ENCODE results near the gene MACO1. TPM values are rescaled to one million over a fixed set of nuclear protein-coding genes. Genes with fewer than 3 reads are reported as not detected.

The MACO1 gene
- total RNA-seq, 1 experiment from 2014 or later = 9.8 TPM

DNA sequence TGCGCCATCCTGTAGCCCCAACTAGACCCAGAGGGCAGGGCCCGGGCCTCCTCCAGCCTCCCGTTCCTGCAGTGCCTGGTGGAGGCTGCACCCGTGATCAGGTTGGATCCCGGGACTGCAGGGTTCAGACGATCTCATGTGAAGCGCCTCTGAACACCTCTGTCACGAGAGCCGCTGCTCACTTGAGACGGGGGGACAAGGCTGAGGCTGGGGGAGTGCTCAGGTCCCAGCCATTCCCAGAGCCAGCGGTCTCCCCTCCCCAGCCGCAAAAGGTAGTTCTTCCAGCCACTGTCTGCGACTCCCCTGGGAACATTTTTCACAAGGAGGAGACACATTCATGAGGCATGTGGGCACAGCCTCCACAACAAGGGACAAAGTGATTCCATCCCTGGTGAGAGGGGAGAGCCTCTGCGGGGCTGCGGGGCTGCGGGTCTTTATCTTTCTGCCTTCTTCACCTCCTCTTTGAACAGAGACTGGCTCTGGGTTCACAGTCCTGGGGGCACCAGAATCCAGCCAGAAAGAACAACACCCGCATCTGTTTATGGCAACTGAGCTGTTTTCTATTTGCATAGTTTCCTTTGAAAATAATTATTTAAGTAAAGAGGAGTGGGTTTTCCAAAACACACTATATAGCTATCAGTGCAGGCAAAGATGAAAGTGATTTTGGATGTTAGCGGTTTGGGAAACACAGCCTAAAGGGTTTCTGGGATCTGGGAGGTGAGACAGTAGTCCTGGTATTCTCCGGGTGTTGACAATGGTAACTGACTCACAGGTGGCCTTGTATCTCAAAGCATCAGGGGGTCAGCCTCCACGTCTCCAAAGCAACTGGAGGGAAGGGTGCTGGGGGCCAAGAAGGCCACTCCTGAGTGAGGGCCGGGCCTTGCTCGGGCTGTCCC is 99.7 kb downstream of the MACO1 start:
- Histone ChIP-seq H3K27ac (ENCODE audit: low read depth, low read length) (no peak overlapping the region), H3K9me3 (ENCODE audit: control insufficient read depth in 1 of 2, insufficient read depth in 1 of 2, low read depth in 1 of 2, low read length in 2 of 2) (no peaks in the 10 kb centered on the region; a peak in 1 of 4 replicates), H3K4me1 (ENCODE audit: control insufficient read depth in 1 of 2, insufficient read depth in 2 of 2, low read length in 2 of 2) (no peaks in the 10 kb centered on the region), H3K9ac (ENCODE audit: low read length) (no peak overlapping the region), H3K27me3 (ENCODE audit: insufficient read depth, low read length) (no peaks in the 10 kb centered on the region), H3K36me3 (ENCODE audit: control insufficient read depth in 1 of 2, insufficient read depth in 2 of 2, low read length in 2 of 2) (no peaks in the 10 kb centered on the region), H3K79me2 (ENCODE audit: insufficient read depth, low read length) (no peaks in the 10 kb centered on the region), H3K4me3 (replicated peaks in 1 of 2; ENCODE audit: low read depth in 1 of 2, low read length in 2 of 2) (no peak overlapping the region), H3K9me2 (ENCODE audit: insufficient read depth) (no peaks in the 10 kb centered on the region), H3K4me2 (ENCODE audit: low read length) (no peak overlapping the region), H2AFZ (ENCODE audit: low read depth, low read length, poor library complexity, severe bottlenecking) (no peak overlapping the region), H4K20me1 (ENCODE audit: insufficient read depth) (no peaks in the 10 kb centered on the region)
- intact Hi-C loops (cut with micrococcal nuclease) = no loop called here
- ChIA-PET POLR2A (no interaction called here), RAD21 (ENCODE audit: low non-redundant PET in 1 of 2, low total read pairs in 2 of 2, uncharacterized antibody in 2 of 2, unreplicated experiment in 2 of 2) (no interaction called here), CTCF (interaction anchor here (1.4 kb wide), 1 partner anchor 9 kb away, joined by 3 read pairs; no protein-coding TSS in a partner anchor)
- no TSS peak for BruUV-seq (replicated peaks)
- no peak for DNase-seq (ENCODE audit: low read depth, low spot score)
- no peak for ATAC-seq
- TF ChIP-seq YY1 (IDR thresholded peaks at IDR 0.05; ENCODE audit: extremely low read depth, insufficient replicate concordance, low read depth, low read length) (no peak), ELF1 (IDR thresholded peaks at IDR 0.05; ENCODE audit: borderline replicate concordance, low read depth) (no peak), POLR2AphosphoS5 (IDR thresholded peaks at IDR 0.05; ENCODE audit: low read depth, low read length) (no peak), SIN3A (IDR thresholded peaks at IDR 0.05; ENCODE audit: low read depth) (no peak), RAD21 (IDR thresholded peaks at IDR 0.05; ENCODE audit: low read depth) (no peak), EZH2 (IDR thresholded peaks at IDR 0.05) (no peak), SP1 (IDR thresholded peaks at IDR 0.05; ENCODE audit: low read depth) (no peak), EGR1 (IDR thresholded peaks at IDR 0.05; ENCODE audit: low read depth) (no peak), POLR2A (IDR thresholded peaks at IDR 0.05; ENCODE audit: borderline replicate concordance, extremely low read depth, insufficient read depth, insufficient read length) (no peak)
- TF ChIP-seq, protein P1, sequence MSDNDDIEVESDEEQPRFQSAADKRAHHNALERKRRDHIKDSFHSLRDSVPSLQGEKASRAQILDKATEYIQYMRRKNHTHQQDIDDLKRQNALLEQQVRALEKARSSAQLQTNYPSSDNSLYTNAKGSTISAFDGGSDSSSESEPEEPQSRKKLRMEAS (IDR thresholded peaks at IDR 0.05) = no peak
- TF ChIP-seq, protein P2, sequence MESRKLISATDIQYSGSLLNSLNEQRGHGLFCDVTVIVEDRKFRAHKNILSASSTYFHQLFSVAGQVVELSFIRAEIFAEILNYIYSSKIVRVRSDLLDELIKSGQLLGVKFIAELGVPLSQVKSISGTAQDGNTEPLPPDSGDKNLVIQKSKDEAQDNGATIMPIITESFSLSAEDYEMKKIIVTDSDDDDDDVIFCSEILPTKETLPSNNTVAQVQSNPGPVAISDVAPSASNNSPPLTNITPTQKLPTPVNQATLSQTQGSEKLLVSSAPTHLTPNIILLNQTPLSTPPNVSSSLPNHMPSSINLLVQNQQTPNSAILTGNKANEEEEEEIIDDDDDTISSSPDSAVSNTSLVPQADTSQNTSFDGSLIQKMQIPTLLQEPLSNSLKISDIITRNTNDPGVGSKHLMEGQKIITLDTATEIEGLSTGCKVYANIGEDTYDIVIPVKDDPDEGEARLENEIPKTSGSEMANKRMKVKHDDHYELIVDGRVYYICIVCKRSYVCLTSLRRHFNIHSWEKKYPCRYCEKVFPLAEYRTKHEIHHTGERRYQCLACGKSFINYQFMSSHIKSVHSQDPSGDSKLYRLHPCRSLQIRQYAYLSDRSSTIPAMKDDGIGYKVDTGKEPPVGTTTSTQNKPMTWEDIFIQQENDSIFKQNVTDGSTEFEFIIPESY (IDR thresholded peaks at IDR 0.05; ENCODE audit: extremely low read depth, insufficient replicate concordance, low read length) = no peak
- TF ChIP-seq, protein P3, sequence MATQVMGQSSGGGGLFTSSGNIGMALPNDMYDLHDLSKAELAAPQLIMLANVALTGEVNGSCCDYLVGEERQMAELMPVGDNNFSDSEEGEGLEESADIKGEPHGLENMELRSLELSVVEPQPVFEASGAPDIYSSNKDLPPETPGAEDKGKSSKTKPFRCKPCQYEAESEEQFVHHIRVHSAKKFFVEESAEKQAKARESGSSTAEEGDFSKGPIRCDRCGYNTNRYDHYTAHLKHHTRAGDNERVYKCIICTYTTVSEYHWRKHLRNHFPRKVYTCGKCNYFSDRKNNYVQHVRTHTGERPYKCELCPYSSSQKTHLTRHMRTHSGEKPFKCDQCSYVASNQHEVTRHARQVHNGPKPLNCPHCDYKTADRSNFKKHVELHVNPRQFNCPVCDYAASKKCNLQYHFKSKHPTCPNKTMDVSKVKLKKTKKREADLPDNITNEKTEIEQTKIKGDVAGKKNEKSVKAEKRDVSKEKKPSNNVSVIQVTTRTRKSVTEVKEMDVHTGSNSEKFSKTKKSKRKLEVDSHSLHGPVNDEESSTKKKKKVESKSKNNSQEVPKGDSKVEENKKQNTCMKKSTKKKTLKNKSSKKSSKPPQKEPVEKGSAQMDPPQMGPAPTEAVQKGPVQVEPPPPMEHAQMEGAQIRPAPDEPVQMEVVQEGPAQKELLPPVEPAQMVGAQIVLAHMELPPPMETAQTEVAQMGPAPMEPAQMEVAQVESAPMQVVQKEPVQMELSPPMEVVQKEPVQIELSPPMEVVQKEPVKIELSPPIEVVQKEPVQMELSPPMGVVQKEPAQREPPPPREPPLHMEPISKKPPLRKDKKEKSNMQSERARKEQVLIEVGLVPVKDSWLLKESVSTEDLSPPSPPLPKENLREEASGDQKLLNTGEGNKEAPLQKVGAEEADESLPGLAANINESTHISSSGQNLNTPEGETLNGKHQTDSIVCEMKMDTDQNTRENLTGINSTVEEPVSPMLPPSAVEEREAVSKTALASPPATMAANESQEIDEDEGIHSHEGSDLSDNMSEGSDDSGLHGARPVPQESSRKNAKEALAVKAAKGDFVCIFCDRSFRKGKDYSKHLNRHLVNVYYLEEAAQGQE (IDR thresholded peaks at IDR 0.05; ENCODE audit: low read depth) = no peak
- TF ChIP-seq, protein P4, sequence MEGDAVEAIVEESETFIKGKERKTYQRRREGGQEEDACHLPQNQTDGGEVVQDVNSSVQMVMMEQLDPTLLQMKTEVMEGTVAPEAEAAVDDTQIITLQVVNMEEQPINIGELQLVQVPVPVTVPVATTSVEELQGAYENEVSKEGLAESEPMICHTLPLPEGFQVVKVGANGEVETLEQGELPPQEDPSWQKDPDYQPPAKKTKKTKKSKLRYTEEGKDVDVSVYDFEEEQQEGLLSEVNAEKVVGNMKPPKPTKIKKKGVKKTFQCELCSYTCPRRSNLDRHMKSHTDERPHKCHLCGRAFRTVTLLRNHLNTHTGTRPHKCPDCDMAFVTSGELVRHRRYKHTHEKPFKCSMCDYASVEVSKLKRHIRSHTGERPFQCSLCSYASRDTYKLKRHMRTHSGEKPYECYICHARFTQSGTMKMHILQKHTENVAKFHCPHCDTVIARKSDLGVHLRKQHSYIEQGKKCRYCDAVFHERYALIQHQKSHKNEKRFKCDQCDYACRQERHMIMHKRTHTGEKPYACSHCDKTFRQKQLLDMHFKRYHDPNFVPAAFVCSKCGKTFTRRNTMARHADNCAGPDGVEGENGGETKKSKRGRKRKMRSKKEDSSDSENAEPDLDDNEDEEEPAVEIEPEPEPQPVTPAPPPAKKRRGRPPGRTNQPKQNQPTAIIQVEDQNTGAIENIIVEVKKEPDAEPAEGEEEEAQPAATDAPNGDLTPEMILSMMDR (IDR thresholded peaks at IDR 0.05 in 2 of 3, conservative IDR thresholded peaks at IDR 0.05 in 1 of 3; ENCODE audit: borderline replicate concordance in 1 of 3, insufficient read depth in 1 of 3, low read depth in 2 of 3, low read length in 2 of 3) = no peak
